ENCODE results near the gene MGA. TPM values are rescaled to one million over a fixed set of nuclear protein-coding genes. Genes with fewer than 3 reads are reported as not detected.
A peak's percentile ranks its signal among the peaks of the same experiment; 100 is the strongest.
"Not testable (repeated sequence)": the region's sequence is repeated elsewhere in the genome, so short reads cannot be mapped to it uniquely, and the experiment has no call there.

The MGA gene
- total and polyA plus RNA-seq, 12 donors: 2.6 to 56.8 (median 37.4) TPM

GRCh38 chr15:41734079-41734478, 73.9 kb downstream of the MGA start:
- H3K27ac ChIP-seq: no peak overlapping the region
- H3K36me3 ChIP-seq (replicated peaks in 1 of 2): peaks cover 0 to 58% of the 10 kb centered on the region in 2 donors
- H3K4me1 ChIP-seq (replicated peaks in 1 of 2): peaks cover 0 to 14% of the 10 kb centered on the region in 2 donors
- intact Hi-C loops (cut with DNase I): no loop called here
- H3K4me3 ChIP-seq: no peak overlapping the region
- no peaks in the 10 kb centered on the region for H3K27me3 ChIP-seq
- TF ChIP-seq CTCF (IDR thresholded peaks at IDR 0.05): no peak
- no peak for TF ChIP-seq POLR2A (IDR thresholded peaks at IDR 0.05)
- H3K9me3 ChIP-seq (replicated peaks in 1 of 3): no peaks in the 10 kb centered on the region
- WGBS, 4 donors: 53 to 70% (median 63%) methylated on average over 4 of the region's 4 CpGs
- peak in 3 of 7 donors; percentile 8 to 30 (median 20) for DNase-seq

GRCh38 chr15:41735046-41735445, 74.8 kb downstream of the MGA start:
- intact Hi-C loops (cut with DNase I): no loop called here
- TF ChIP-seq CTCF (IDR thresholded peaks at IDR 0.05) (no peak), POLR2A (IDR thresholded peaks at IDR 0.05) (no peak)
- DNase-seq: no peak
- H3K4me1 ChIP-seq (replicated peaks in 1 of 2): peaks cover 0 to 14% of the 10 kb centered on the region in 2 donors
- no peak overlapping the region for H3K4me3 ChIP-seq
- H3K27me3 ChIP-seq: no peaks in the 10 kb centered on the region
- WGBS, 4 donors: 91 to 94% (median 93%) methylated on average over 4 of the region's 4 CpGs
- H3K9me3 ChIP-seq (replicated peaks in 1 of 3): no peaks in the 10 kb centered on the region
- H3K36me3 ChIP-seq (replicated peaks in 1 of 2): peaks cover 0 to 49% of the 10 kb centered on the region in 2 donors
- H3K27ac ChIP-seq: no peak overlapping the region

GRCh38 chr15:41735492-41735891, 75.3 kb downstream of the MGA start:
- Histone ChIP-seq H3K36me3 (replicated peaks in 1 of 2) (peaks cover 0 to 45% of the 10 kb centered on the region in 2 donors), H3K4me1 (replicated peaks in 1 of 2) (peaks cover 0 to 14% of the 10 kb centered on the region in 2 donors)
- 95 to 96% (median 96%) methylated on average over 9 to 10 of the region's 10 CpGs for WGBS, 4 donors
- H3K27me3 ChIP-seq; H3K9me3 ChIP-seq (replicated peaks in 1 of 3); H3K4me3 ChIP-seq; intact Hi-C loops (cut with DNase I); DNase-seq; H3K27ac ChIP-seq: not testable (repeated sequence)

GRCh38 chr15:41746802-41747201, 86.6 kb downstream of the MGA start:
- WGBS, 4 donors: 41 to 53% (median 45%) methylated on average over 1 of the region's 1 CpG
- peaks cover 7 to 12% of the 10 kb centered on the region in 2 donors for H3K4me1 ChIP-seq (replicated peaks in 1 of 2)
- no peaks in the 10 kb centered on the region for H3K27me3 ChIP-seq
- no peak for DNase-seq
- H3K36me3 ChIP-seq (replicated peaks in 1 of 2): peaks cover 0 to 30% of the 10 kb centered on the region in 2 donors
- intact Hi-C loops (cut with DNase I): no loop called here
- peak overlapping the region in 1 of 5 donors; percentile 23 for H3K27ac ChIP-seq
- H3K4me3 ChIP-seq: no peak overlapping the region
- TF ChIP-seq POLR2A (IDR thresholded peaks at IDR 0.05) (no peak), CTCF (IDR thresholded peaks at IDR 0.05) (no peak)
- H3K9me3 ChIP-seq (replicated peaks in 1 of 3): no peaks in the 10 kb centered on the region

- peaks cover 0 to 4% of the 10 kb centered on the region in 2 donors for H3K4me1 ChIP-seq (replicated peaks in 1 of 2)
- DNase-seq: no peak
- H3K36me3 ChIP-seq (replicated peaks in 1 of 2): peaks cover 0 to 30% of the 10 kb centered on the region in 2 donors
- no peak overlapping the region for H3K27ac ChIP-seq
- WGBS, 4 donors: 94 to 98% (median 98%) methylated on average over 2 of the region's 2 CpGs
- TF ChIP-seq POLR2A (IDR thresholded peaks at IDR 0.05): no peak
- no peak for TF ChIP-seq CTCF (IDR thresholded peaks at IDR 0.05)
- no peaks in the 10 kb centered on the region for H3K27me3 ChIP-seq
- no peak overlapping the region for H3K4me3 ChIP-seq
- no peaks in the 10 kb centered on the region for H3K9me3 ChIP-seq (replicated peaks in 1 of 3)
- intact Hi-C loops (cut with DNase I): no loop called here
Measured at GRCh38 chr15:41756198-41756597, 96.0 kb downstream of the MGA start.
